Esophagus squamous epithelium (tissue), 4 donors: Measurements from ENCODE around the gene RGS9BP.
"Not testable (repeated sequence)": the region's sequence is repeated elsewhere in the genome, so short reads cannot be mapped to it uniquely, and the experiment has no call there.

Experiments used
- CTCF ChIP-seq, 6 experiments: fragments of 450-650 bp in 4 of 6; fragments of 200-600 bp in 2 of 6; sonication (generic) in 2 of 6; IDR thresholded peaks; one replicate each; pipeline ENCODE4 v1.5.1; 2016 to 2019; ENCODE audit warnings: antibody characterized with exemption in 6 of 6, mild to moderate bottlenecking in 4 of 6, moderate library complexity in 4 of 6
- POLR2A ChIP-seq, 4 donors: fragments of 450-650 bp; IDR thresholded peaks; one replicate each; pipeline ENCODE4 v1.6.1; 2017; ENCODE audit warnings: antibody characterized with exemption in 4 of 4, mild to moderate bottlenecking in 4 of 4, moderate library complexity in 3 of 4

GRCh38 chr19:32694851-32695250, 19.2 kb downstream of the RGS9BP start:
- not testable (repeated sequence) for TF ChIP-seq CTCF, POLR2A (IDR thresholded peaks at IDR 0.05)
